Activated CD4-positive, alpha-beta T cell treated with anti-CD3 and anti-CD28 coated beads for 1 hour (primary cell): ENCODE results near the gene ELF3.
"Not testable (repeated sequence)": the region's sequence is repeated elsewhere in the genome, so short reads cannot be mapped to it uniquely, and the experiment has no call there.

ENCODE experiments used
- DNase-seq: peaks from one replicate; pipeline ENCODE4 v3.0.0-alpha.2; 2020

Gene ELF3

GRCh38 chr1:202010180-202011015, at the start of gene ELF3:
TSS of gene ELF3 (plus strand) at chr1:202010587. CDS start at chr1:202011137, 550 bp downstream.
- DNase-seq: no peak

GRCh38 chr1:201962382-201962781, 48.0 kb upstream of the ELF3 start:
- DNase-seq: not testable (repeated sequence)

- DNase-seq: no peak
Observed at GRCh38 chr1:201964261-201964660, 46.1 kb upstream of the ELF3 start.

- no peak for DNase-seq
Observed at GRCh38 chr1:201966171-201966570, 44.2 kb upstream of the ELF3 start.

- no peak for DNase-seq
Observed at GRCh38 chr1:201968202-201968925, 42.0 kb upstream of the ELF3 start.

GRCh38 chr1:201970334-201971159, 39.8 kb upstream of the ELF3 start:
- DNase-seq: no peak

- peak; percentile 52 for DNase-seq
Observed at GRCh38 chr1:201982082-201982622, 28.2 kb upstream of the ELF3 start.

- peak; percentile 29 for DNase-seq
Observed at GRCh38 chr1:201982623-201983379, 27.6 kb upstream of the ELF3 start, which contains the start of gene RNPEP. TSS of gene RNPEP (plus strand) at chr1:201982648. CDS start at chr1:201982667, 19 bp downstream.

- DNase-seq: no peak
Observed at GRCh38 chr1:201983380-201983805, 27.0 kb upstream of the ELF3 start.

GRCh38 chr1:201984446-201984845, 25.9 kb upstream of the ELF3 start:
- DNase-seq: no peak

- no peak for DNase-seq
Observed at GRCh38 chr1:201985355-201985754, 25.0 kb upstream of the ELF3 start.

GRCh38 chr1:201988601-201989000, 21.8 kb upstream of the ELF3 start:
- DNase-seq: no peak

- no peak for DNase-seq
Observed at GRCh38 chr1:201989354-201990128, 20.8 kb upstream of the ELF3 start.

GRCh38 chr1:201990427-201990826, 20.0 kb upstream of the ELF3 start:
- DNase-seq: no peak

GRCh38 chr1:201999625-202000238, 10.7 kb upstream of the ELF3 start:
- DNase-seq: no peak

GRCh38 chr1:202002507-202002906, 7.9 kb upstream of the ELF3 start:
- DNase-seq: no peak

- no peak for DNase-seq
Observed at GRCh38 chr1:202004711-202005110, 5.7 kb upstream of the ELF3 start.

- no peak for DNase-seq
Observed at GRCh38 chr1:202005958-202006357, 4.4 kb upstream of the ELF3 start.

- no peak for DNase-seq
Observed at GRCh38 chr1:202007304-202007703, 3.1 kb upstream of the ELF3 start.

GRCh38 chr1:202007805-202008489, 2.4 kb upstream of the ELF3 start:
- DNase-seq: no peak
